Activated CD8-positive, alpha-beta T cell treated with anti-CD3 and anti-CD28 coated beads for 36 hours (primary cell): ENCODE results near the gene UBASH3B. TPM values are rescaled to one million over a fixed set of nuclear protein-coding genes. Genes with fewer than 3 reads are reported as not detected.

Source experiments
- ATAC-seq: fragments of 200-7000 bp; cut with Tn5 transposase; one replicate; pipeline ENCODE4 v1.10.0; 2021; ENCODE audit warnings: mild to moderate bottlenecking, moderate library complexity
- CTCF ChIA-PET: fragments of 350-600 bp; sonication (Branson Sonifier 250); formaldehyde crosslinking; loops from one replicate; lab custom pipeline; 2021; ENCODE audit warnings: antibody characterized with exemption; lab: Charles Lee
- POLR2A ChIA-PET: fragments of 350-600 bp; sonication (Branson Sonifier 250); formaldehyde crosslinking; loops from one replicate; lab custom pipeline; 2021; ENCODE audit warnings: antibody characterized with exemption; lab: Charles Lee
- DNase-seq: peaks from one replicate; pipeline ENCODE4 v3.0.0-alpha.2; 2020
- H3K27ac Mint-ChIP-seq: one replicate; pipeline ENCODE4 v1.8.0; 2021; ENCODE audit warnings: mild to moderate bottlenecking, mixed read lengths
- H3K27me3 Mint-ChIP-seq: one replicate; pipeline ENCODE4 v1.8.0; 2021; ENCODE audit warnings: mixed read lengths
- H3K36me3 Mint-ChIP-seq: one replicate; pipeline ENCODE4 v1.8.0; 2021; ENCODE audit warnings: low read depth, mixed read lengths
- H3K4me1 Mint-ChIP-seq: one replicate; pipeline ENCODE4 v1.8.0; 2021; ENCODE audit warnings: low read depth, mixed read lengths
- H3K4me3 Mint-ChIP-seq: one replicate; pipeline ENCODE4 v1.8.0; 2021; ENCODE audit warnings: mild to moderate bottlenecking, moderate library complexity, mixed read lengths
- H3K9me3 Mint-ChIP-seq: one replicate; pipeline ENCODE4 v1.8.0; 2021; ENCODE audit warnings: mixed read lengths
- CTCF ChIP-seq: fragments of 200-600 bp; IDR thresholded peaks from one replicate; pipeline ENCODE4 v1.8.0; 2022; ENCODE audit warnings: antibody characterized with exemption, mild to moderate bottlenecking
- intact Hi-C: fragments of 100-400 bp; cut with micrococcal nuclease; formaldehyde crosslinking; loops from one replicate; pipeline ENCODE4 v1.10.0; 2022
- total RNA-seq, 2 experiments: library from RNA; stranded (reverse); gene quantifications; one replicate each; pipeline ENCODE4 v1.2.3, GENCODE V29; 2021

Gene UBASH3B
- total RNA-seq, 2 experiments from 2014 or later, result 36.1 to 40.6 TPM

DNA sequence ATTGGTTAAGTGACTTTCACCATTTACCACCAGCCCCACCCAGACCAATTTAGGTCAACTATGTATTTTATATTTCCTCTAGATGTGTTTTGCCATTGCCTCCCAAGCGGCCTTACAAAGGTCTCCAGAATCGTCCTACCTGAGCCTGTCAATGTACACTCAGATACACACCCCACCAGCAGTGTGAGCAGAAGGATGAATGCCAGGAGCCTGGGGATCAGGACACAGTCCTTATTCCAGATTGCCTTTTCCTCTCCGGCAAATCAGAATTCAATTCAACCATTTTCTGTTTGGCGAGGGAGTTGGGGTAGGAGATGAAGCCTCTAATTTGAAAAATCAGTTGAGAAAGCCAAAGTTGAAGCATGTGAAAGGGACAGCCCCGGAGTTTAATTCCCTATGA lies 147.4 kb downstream of the UBASH3B start:
- Mint-ChIP-seq H3K4me1 (peaks cover 36% of the 10 kb centered on the region), H3K9me3 (no peaks in the 10 kb centered on the region), H3K4me3 (no peak overlapping the region), H3K27ac (no peak overlapping the region), H3K36me3 (peaks cover 20% of the 10 kb centered on the region), H3K27me3 (no peaks in the 10 kb centered on the region)
- ATAC-seq (no peak), DNase-seq (no peak)
- CTCF ChIA-PET, result interaction anchor here (8.0 kb wide), 1 partner anchor 51 kb away, joined by 96 read pairs; no protein-coding TSS in a partner anchor
- no peak for TF ChIP-seq CTCF
- POLR2A ChIA-PET, result no interaction called here
- intact Hi-C loops, result no loop called here

GRCh38 chr11:122803306-122803705 lies 147.8 kb downstream of the UBASH3B start:
- ChIA-PET CTCF (interaction anchor here (7.5 to 8.0 kb wide), 2 partner anchors 7 to 51 kb away, joined by 68 to 96 read pairs; no protein-coding TSS in a partner anchor), POLR2A (no interaction called here)
- intact Hi-C loops, result no loop called here
- H3K4me3 Mint-ChIP-seq, result no peak overlapping the region
- H3K36me3 Mint-ChIP-seq, result peaks cover 25% of the 10 kb centered on the region
- H3K27me3 Mint-ChIP-seq, result no peaks in the 10 kb centered on the region
- peak overlapping the region; percentile 31 for H3K27ac Mint-ChIP-seq
- no peak for TF ChIP-seq CTCF
- DNase-seq, result no peak
- no peaks in the 10 kb centered on the region for H3K9me3 Mint-ChIP-seq
- peaks cover 41% of the 10 kb centered on the region for H3K4me1 Mint-ChIP-seq
- peak; percentile 28 for ATAC-seq

GRCh38 chr11:122803716-122804115 lies 148.2 kb downstream of the UBASH3B start:
- no peaks in the 10 kb centered on the region for H3K27me3 Mint-ChIP-seq
- ChIA-PET CTCF (interaction anchor here (7.5 to 8.0 kb wide), 2 partner anchors 7 to 50 kb away, joined by 68 to 96 read pairs; no protein-coding TSS in a partner anchor), POLR2A (interaction anchor here (1.0 kb wide), 1 partner anchor 50 kb away, joined by 3 read pairs; no protein-coding TSS in a partner anchor)
- ATAC-seq (peak; percentile 20), DNase-seq (no peak)
- peaks cover 29% of the 10 kb centered on the region for H3K36me3 Mint-ChIP-seq
- no peak for TF ChIP-seq CTCF
- H3K4me1 Mint-ChIP-seq, result peaks cover 45% of the 10 kb centered on the region
- H3K4me3 Mint-ChIP-seq, result no peak overlapping the region
- H3K9me3 Mint-ChIP-seq, result no peaks in the 10 kb centered on the region
- peak overlapping the region; percentile 53 for H3K27ac Mint-ChIP-seq
- intact Hi-C loops, result no loop called here

DNA sequence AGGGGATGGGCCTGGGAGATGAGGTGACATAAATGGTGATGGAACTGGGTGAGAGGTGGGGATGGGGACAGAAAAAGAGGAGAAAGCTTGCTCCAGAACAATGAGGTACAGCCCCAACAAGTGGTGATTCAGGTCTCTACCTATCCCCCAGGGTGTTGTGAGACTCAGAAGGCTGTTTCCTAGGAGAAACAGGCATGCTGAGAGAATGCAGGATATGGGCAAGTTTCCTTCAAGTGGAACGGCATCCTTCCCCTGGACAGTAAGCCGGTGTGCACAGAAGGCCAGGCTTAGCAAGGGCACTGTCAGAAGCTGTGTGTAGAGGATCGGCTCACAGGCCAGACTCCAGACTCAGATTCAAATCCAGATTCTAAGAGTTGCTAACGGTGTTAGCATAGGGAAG lies 148.6 kb downstream of the UBASH3B start:
- no peak overlapping the region for H3K4me3 Mint-ChIP-seq
- peaks cover 48% of the 10 kb centered on the region for H3K4me1 Mint-ChIP-seq
- peaks cover 30% of the 10 kb centered on the region for H3K36me3 Mint-ChIP-seq
- CTCF ChIA-PET, result interaction anchor here (1.4 to 8.0 kb wide), 3 partner anchors 7 to 223 kb away, joined by 4 to 96 read pairs (median 68); no protein-coding TSS in a partner anchor
- ATAC-seq, result no peak
- no peak for DNase-seq
- H3K27ac Mint-ChIP-seq, result peak overlapping the region; percentile 53
- no peaks in the 10 kb centered on the region for H3K27me3 Mint-ChIP-seq
- POLR2A ChIA-PET, result interaction anchor here (0.8 to 1.9 kb wide), 3 partner anchors 50 to 253 kb away, joined by 3 to 5 read pairs (median 4); no protein-coding TSS in a partner anchor
- intact Hi-C loops, result no loop called here
- no peaks in the 10 kb centered on the region for H3K9me3 Mint-ChIP-seq
- TF ChIP-seq CTCF, result no peak

- peaks cover 35% of the 10 kb centered on the region for H3K36me3 Mint-ChIP-seq
- POLR2A ChIA-PET, result interaction anchor here (0.8 to 1.9 kb wide), 3 partner anchors 49 to 252 kb away, joined by 3 to 5 read pairs (median 4); no protein-coding TSS in a partner anchor
- intact Hi-C loops, result no loop called here
- no peak overlapping the region for H3K4me3 Mint-ChIP-seq
- TF ChIP-seq CTCF, result no peak
- peaks cover 54% of the 10 kb centered on the region for H3K4me1 Mint-ChIP-seq
- H3K9me3 Mint-ChIP-seq, result no peaks in the 10 kb centered on the region
- DNase-seq (peak; percentile 34), ATAC-seq (no peak)
- peak overlapping the region; percentile 73 for H3K27ac Mint-ChIP-seq
- H3K27me3 Mint-ChIP-seq, result no peaks in the 10 kb centered on the region
- CTCF ChIA-PET, result interaction anchor here (0.8 to 8.0 kb wide), 4 partner anchors 8 to 224 kb away, joined by 3 to 96 read pairs (median 36); no protein-coding TSS in a partner anchor
Observed at GRCh38 chr11:122804796-122805195, 149.3 kb downstream of the UBASH3B start.
